WTC11 (cell line): ENCODE data around the gene IGFN1.

Experiments
- ATF2 ChIP-seq: sonication (generic); formaldehyde crosslinking; IDR thresholded peaks from 2 replicates; pipeline ENCODE4 v1.8.1; 2022; ENCODE audit warnings: low read depth, missing genetic modification reagents, borderline replicate concordance
- CREB1 ChIP-seq: sonication (generic); formaldehyde crosslinking; IDR thresholded peaks from 2 replicates; pipeline ENCODE4 v1.8.0; 2023; ENCODE audit warnings: mild to moderate bottlenecking, missing genetic modification reagents
- CTCF ChIP-seq: fragments of 200-600 bp; IDR thresholded peaks from 2 replicates; pipeline ENCODE4 v1.8.0; 2022; ENCODE audit warnings: antibody characterized with exemption
- ELF4 ChIP-seq: sonication (generic); formaldehyde crosslinking; IDR thresholded peaks from 2 replicates; pipeline ENCODE4 v1.8.1; 2022; ENCODE audit warnings: low read depth, mild to moderate bottlenecking, moderate library complexity, missing genetic modification reagents
- FOXK1 ChIP-seq: sonication (generic); formaldehyde crosslinking; IDR thresholded peaks from 2 replicates; pipeline ENCODE4 v1.8.0; 2022; ENCODE audit warnings: mild to moderate bottlenecking, moderate library complexity, missing genetic modification reagents
- FOXP1 ChIP-seq: sonication (generic); formaldehyde crosslinking; IDR thresholded peaks from 2 replicates; pipeline ENCODE4 v1.8.0; 2022; ENCODE audit warnings: missing genetic modification reagents, mild to moderate bottlenecking, moderate library complexity, borderline replicate concordance
- NR2C2 ChIP-seq: sonication (generic); formaldehyde crosslinking; IDR thresholded peaks from 2 replicates; pipeline ENCODE4 v1.8.0; 2022; ENCODE audit warnings: mild to moderate bottlenecking, missing genetic modification reagents
- SOX15 ChIP-seq: fragments of 250-450 bp; sonication (Bioruptor Pico); IDR thresholded peaks from 2 replicates; pipeline ENCODE4 v1.9.0; 2021; ENCODE audit warnings: mild to moderate bottlenecking
- TP53 ChIP-seq: sonication (generic); formaldehyde crosslinking; IDR thresholded peaks from 2 replicates; pipeline ENCODE4 v1.8.1; 2023; ENCODE audit warnings: mild to moderate bottlenecking, missing genetic modification reagents
- ZNF138 ChIP-seq: sonication (generic); formaldehyde crosslinking; conservative IDR thresholded peaks from 2 replicates; pipeline ENCODE4 v1.8.1; 2022; ENCODE audit warnings: mild to moderate bottlenecking, moderate library complexity, missing genetic modification reagents

GRCh38 chr1:201164645-201165044 lies 26.0 kb upstream of the IGFN1 start:
- TF ChIP-seq NR2C2 (no peak), CTCF (no peak), FOXK1 (CRISPR knock-in tag) (no peak), ZNF138 (CRISPR knock-in tag) (no peak), TP53 (CRISPR knock-in tag) (no peak), ATF2 (CRISPR knock-in tag) (no peak), SOX15 (no peak), ELF4 (CRISPR knock-in tag) (no peak), CREB1 (no peak), FOXP1 (CRISPR knock-in tag) (no peak)
